GM12891 (cell line): ENCODE data around the gene RDM1.

Experiments
- PAX5 ChIP-seq: IDR thresholded peaks from 2 replicates; pipeline ENCODE4 v1.6.1; 2011; ENCODE audit warnings: low read length, moderate library complexity, mild to moderate bottlenecking; ENCODE audit not compliant: insufficient read depth, severe bottlenecking
- POLR2A ChIP-seq: IDR thresholded peaks from 2 replicates; pipeline ENCODE4 v1.6.1; 2011; ENCODE audit warnings: low read depth, low read length, control low read depth
- POLR2AphosphoS5 ChIP-seq: IDR thresholded peaks from 2 replicates; pipeline ENCODE4 v1.6.1; 2011; ENCODE audit warnings: low read depth, low read length, control low read depth
- POU2F2 ChIP-seq: IDR thresholded peaks from 2 replicates; pipeline ENCODE4 v1.6.1; 2011; ENCODE audit warnings: low read depth, mild to moderate bottlenecking, control low read depth, low read length, moderate library complexity
- SPI1 ChIP-seq: IDR thresholded peaks from 2 replicates; pipeline ENCODE4 v1.6.1; 2011; ENCODE audit warnings: low read depth, low read length, control low read depth
- TAF1 ChIP-seq: IDR thresholded peaks from 2 replicates; pipeline ENCODE4 v1.6.1; 2011; ENCODE audit warnings: low read depth, low read length, control low read depth

DNA sequence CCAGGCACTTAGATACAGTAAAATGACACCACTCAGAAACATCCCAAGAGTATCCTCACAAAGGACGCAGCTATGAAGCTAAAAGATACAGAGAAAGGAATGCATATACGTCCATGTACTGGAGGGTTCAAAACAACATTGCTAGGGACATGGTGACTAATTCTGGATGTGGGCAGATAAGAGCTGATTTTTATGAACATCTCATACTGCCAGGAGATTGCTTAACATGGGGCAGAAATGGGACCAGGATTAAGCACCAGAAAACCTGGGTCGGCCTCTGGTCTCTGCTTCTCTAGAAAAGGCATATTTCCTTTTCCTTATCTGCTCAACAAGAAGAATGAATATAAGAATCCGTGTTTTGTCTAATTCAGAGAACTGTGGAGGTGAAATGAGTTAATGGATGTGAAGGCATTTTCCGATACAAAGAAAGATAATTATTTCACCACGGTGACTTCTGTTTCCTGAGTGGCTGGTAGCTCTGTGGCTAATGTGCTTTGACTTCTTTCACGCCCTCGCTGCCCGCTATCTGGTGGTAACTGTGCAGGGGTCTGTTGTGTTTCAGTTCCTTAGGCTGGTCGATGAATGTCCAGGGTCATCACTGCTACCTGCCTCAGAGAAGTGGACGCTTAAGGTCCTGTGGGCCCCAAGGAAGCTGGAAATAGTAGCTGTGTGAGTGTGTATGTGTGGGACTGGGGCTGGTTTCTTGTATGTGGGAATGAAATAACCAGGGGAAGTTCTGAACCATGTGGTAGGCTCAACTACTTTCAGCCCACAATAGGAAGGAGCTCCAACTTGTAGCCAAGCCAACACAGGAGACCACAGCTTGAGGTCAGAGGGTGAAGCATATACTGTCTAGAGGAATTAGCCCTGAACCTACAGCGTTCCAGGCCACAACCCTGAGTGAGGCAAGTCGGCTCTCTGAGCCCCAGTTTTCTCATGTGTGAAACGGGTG, 34.7 kb downstream of the RDM1 start:
- TF ChIP-seq POLR2AphosphoS5 (no peak), TAF1 (no peak), SPI1 (peak; percentile 71), POLR2A (no peak), POU2F2 (no peak), PAX5 (no peak)
